HepG2 (cell line): Measurements from ENCODE around the gene AKR1A1. TPM values are rescaled to one million over a fixed set of nuclear protein-coding genes. Genes with fewer than 3 reads are reported as not detected.

Experiments
- DZIP1 ChIP-seq: sonication (generic); formaldehyde crosslinking; IDR thresholded peaks from 2 replicates; pipeline ENCODE4 v1.5.0; 2020; ENCODE audit warnings: mild to moderate bottlenecking, missing genetic modification reagents
- FOXM1 ChIP-seq: sonication (generic); formaldehyde crosslinking; IDR thresholded peaks from 2 replicates; pipeline ENCODE4 v1.5.0; 2020; ENCODE audit warnings: missing genetic modification reagents
- KLF16 ChIP-seq, 2 experiments: sonication (generic) in 1 of 2; formaldehyde crosslinking in 1 of 2; IDR thresholded peaks; 2 replicates each; pipeline versions ENCODE4 v1.6.1 to v1.8.0; 2016 to 2023; ENCODE audit warnings: missing genetic modification reagents in 2 of 2, missing compliant biosample characterization in 1 of 2
- MAZ ChIP-seq, 2 experiments: sonication (generic) in 1 of 2; formaldehyde crosslinking in 1 of 2; IDR thresholded peaks; 2 replicates each; pipeline versions ENCODE4 v1.5.0 to v1.6.1; 2012 to 2020; ENCODE audit warnings: low read depth in 2 of 2, mild to moderate bottlenecking in 2 of 2, borderline replicate concordance in 1 of 2, improper control_type of control experiment in 1 of 2, low read length in 1 of 2, missing genetic modification reagents in 1 of 2, moderate library complexity in 1 of 2
- PAX8 ChIP-seq: sonication (generic); formaldehyde crosslinking; IDR thresholded peaks from 2 replicates; pipeline ENCODE4 v1.8.0; 2022; ENCODE audit warnings: mild to moderate bottlenecking, missing genetic modification reagents, borderline replicate concordance
- PHF5A ChIP-seq: IDR thresholded peaks from one replicate; pipeline ENCODE4 v1.6.1; 2018; ENCODE audit warnings: low read depth, missing genetic modification reagents; ENCODE audit not compliant: unreplicated experiment
- RAD51 ChIP-seq: fragments of 450-650 bp; IDR thresholded peaks from 2 replicates; pipeline ENCODE4 v1.6.1; 2016; ENCODE audit warnings: borderline replicate concordance
- RXRB ChIP-seq: IDR thresholded peaks from 2 replicates; pipeline ENCODE4 v1.6.1; 2016; ENCODE audit warnings: borderline replicate concordance, missing genetic modification reagents, missing compliant biosample characterization
- SRSF9 ChIP-seq: fragments of 200-400 bp; formaldehyde crosslinking; IDR thresholded peaks from 2 replicates; pipeline ENCODE4 v1.6.1; 2018; ENCODE audit warnings: borderline replicate concordance, mild to moderate bottlenecking, low read depth, low read length; ENCODE audit not compliant: insufficient read depth, poor library complexity, severe bottlenecking
- TP53 ChIP-seq: sonication (generic); formaldehyde crosslinking; conservative IDR thresholded peaks from 2 replicates; pipeline ENCODE4 v1.4.0; 2020; ENCODE audit warnings: missing genetic modification reagents
- ZFP62 ChIP-seq: sonication (generic); formaldehyde crosslinking; IDR thresholded peaks from 2 replicates; pipeline ENCODE4 v1.4.0; 2020; ENCODE audit warnings: missing genetic modification reagents
- ZNF256 ChIP-seq: sonication (generic); formaldehyde crosslinking; conservative IDR thresholded peaks from 2 replicates; pipeline ENCODE4 v1.4.0; 2020; ENCODE audit warnings: missing genetic modification reagents
- ZNF577 ChIP-seq: sonication (generic); formaldehyde crosslinking; IDR thresholded peaks from 2 replicates; pipeline ENCODE4 v1.4.0; 2020; ENCODE audit warnings: mild to moderate bottlenecking, low read depth, missing genetic modification reagents, borderline replicate concordance
- ZNF609 ChIP-seq: sonication (generic); formaldehyde crosslinking; IDR thresholded peaks from 2 replicates; pipeline ENCODE4 v1.4.0; 2020; ENCODE audit warnings: mild to moderate bottlenecking, missing genetic modification reagents, borderline replicate concordance
- ZNF720 ChIP-seq: sonication (generic); formaldehyde crosslinking; IDR thresholded peaks from 2 replicates; pipeline ENCODE4 v1.4.0; 2020; ENCODE audit warnings: missing genetic modification reagents
- ZNF841 ChIP-seq: sonication (generic); formaldehyde crosslinking; IDR thresholded peaks from 2 replicates; pipeline ENCODE4 v1.8.1; 2023; ENCODE audit warnings: missing genetic modification reagents, borderline replicate concordance
- polyA plus RNA-seq, 8 experiments: library from polyadenylated mRNA; depleted of rRNA in 3 of 8; stranded (reverse) in 7 of 8; unstranded in 1 of 8; fragments of >200 nt; fragmentation: Illumina TruSeq in 4 of 8; extraction: Trizol in 4 of 8; gene quantifications; 2 replicates each; pipeline versions ENCODE4 v1.2.1 to v1.2.3, GENCODE V29; 2011 to 2016; ENCODE audit warnings: low read depth in 4 of 8, missing spikeins in 1 of 8, mixed read lengths in 1 of 8; ENCODE audit not compliant: insufficient read depth in 1 of 8
- total RNA-seq, 5 experiments: library from RNA; depleted of rRNA; stranded (reverse); fragments of >200 nt; fragmentation: Illumina TruSeq; extraction: Trizol; gene quantifications; 2 replicates each; pipeline ENCODE4 v1.2.3, GENCODE V29; 2016; ENCODE audit warnings: low read depth in 1 of 5
- TF ChIP-seq, protein P1 (sequence below): IDR thresholded peaks from 2 replicates; pipeline ENCODE4 v1.6.1; 2018; ENCODE audit warnings: missing genetic modification reagents
- TF ChIP-seq, protein P2 (sequence below): sonication (generic); formaldehyde crosslinking; IDR thresholded peaks from 2 replicates; pipeline ENCODE4 v1.4.0; 2020; ENCODE audit warnings: mild to moderate bottlenecking, missing genetic modification reagents, borderline replicate concordance

AKR1A1 gene
- total and polyA plus RNA-seq, 2 of the 13 experiments (the other 11 are each of a cell fraction or from before 2014, with no cell fraction given): 181 to 217 TPM

DNA sequence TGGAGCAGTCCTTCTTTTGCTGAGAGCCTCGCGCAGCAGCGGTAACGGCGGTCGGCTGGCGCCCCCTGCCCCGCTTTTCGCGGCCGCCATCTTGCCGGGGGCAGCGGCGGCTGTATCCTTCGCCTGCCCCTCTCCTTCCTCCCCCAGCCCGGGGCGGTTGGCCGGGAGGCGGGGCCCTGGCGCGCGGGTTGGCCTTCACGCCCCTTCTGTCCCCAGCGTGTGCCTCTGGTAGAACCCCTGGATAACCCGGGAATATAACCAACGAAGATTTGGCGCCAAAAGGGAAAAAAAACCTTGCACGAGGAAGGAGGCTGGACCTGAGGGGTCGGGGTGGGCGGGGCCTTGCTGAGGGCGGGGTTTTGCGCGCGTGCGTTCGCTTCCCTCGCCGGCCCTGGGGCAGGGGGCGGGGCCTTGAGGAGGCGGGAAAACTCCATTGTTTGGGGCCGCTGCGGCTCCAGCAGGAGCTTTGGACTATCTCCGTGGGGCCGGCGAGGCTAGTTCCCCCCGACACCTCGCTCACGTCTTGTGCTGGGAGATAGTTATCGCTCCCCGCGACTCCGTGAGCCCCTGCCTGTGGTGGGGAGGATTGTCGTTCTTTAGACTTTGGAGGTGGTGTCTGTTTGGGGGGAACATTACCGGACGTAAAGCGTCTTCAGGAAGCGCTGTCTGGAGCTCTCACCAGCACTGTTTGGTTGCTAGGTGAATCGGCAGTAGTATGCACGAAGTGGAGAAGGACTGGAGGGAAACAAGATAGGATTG lies 33.9 kb downstream of the AKR1A1 start (continued):
- no peak for TF ChIP-seq DZIP1 (CRISPR knock-in tag)
- no peak for TF ChIP-seq ZNF256
- no peak for TF ChIP-seq FOXM1 (CRISPR knock-in tag)
- TF ChIP-seq PHF5A: no peak
- TF ChIP-seq KLF16 (CRISPR knock-in tag; IDR thresholded peaks at IDR 0.05): peak in 1 of 2 experiments; percentile 27; a peak in 1 of 4 replicates
- TF ChIP-seq, protein P1, sequence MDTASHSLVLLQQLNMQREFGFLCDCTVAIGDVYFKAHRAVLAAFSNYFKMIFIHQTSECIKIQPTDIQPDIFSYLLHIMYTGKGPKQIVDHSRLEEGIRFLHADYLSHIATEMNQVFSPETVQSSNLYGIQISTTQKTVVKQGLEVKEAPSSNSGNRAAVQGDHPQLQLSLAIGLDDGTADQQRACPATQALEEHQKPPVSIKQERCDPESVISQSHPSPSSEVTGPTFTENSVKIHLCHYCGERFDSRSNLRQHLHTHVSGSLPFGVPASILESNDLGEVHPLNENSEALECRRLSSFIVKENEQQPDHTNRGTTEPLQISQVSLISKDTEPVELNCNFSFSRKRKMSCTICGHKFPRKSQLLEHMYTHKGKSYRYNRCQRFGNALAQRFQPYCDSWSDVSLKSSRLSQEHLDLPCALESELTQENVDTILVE (CRISPR knock-in tag): no peak
- TF ChIP-seq, protein P2, sequence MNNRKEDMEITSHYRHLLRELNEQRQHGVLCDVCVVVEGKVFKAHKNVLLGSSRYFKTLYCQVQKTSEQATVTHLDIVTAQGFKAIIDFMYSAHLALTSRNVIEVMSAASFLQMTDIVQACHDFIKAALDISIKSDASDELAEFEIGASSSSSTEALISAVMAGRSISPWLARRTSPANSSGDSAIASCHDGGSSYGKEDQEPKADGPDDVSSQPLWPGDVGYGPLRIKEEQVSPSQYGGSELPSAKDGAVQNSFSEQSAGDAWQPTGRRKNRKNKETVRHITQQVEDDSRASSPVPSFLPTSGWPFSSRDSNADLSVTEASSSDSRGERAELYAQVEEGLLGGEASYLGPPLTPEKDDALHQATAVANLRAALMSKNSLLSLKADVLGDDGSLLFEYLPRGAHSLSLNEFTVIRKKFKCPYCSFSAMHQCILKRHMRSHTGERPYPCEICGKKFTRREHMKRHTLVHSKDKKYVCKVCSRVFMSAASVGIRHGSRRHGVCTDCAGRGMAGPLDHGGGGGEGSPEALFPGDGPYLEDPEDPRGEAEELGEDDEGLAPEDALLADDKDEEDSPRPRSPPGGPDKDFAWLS (CRISPR knock-in tag): no peak
- no peak for TF ChIP-seq ZNF841 (CRISPR knock-in tag)
- no peak for TF ChIP-seq ZFP62
- no peak for TF ChIP-seq RAD51
- TF ChIP-seq RXRB (CRISPR knock-in tag): no peak
- TF ChIP-seq PAX8 (CRISPR knock-in tag): no peak
- TF ChIP-seq ZNF577 (CRISPR knock-in tag): no peak
- no peak for TF ChIP-seq SRSF9
- 0 out of 2 replicates have a peak, but pooled peaks have one; percentile 8 for TF ChIP-seq MAZ (IDR thresholded peaks at IDR 0.05; ENCODE audit: borderline replicate concordance, low read depth, low read length)
- TF ChIP-seq MAZ (CRISPR knock-in tag; IDR thresholded peaks at IDR 0.05; ENCODE audit: low read depth): peak; percentile 55; the same call in 1 of the 2 replicates
- TF ChIP-seq ZNF720: no peak
- TF ChIP-seq TP53 (CRISPR knock-in tag): no peak
- no peak for TF ChIP-seq ZNF609
